ENCODE measurements around the gene CADPS. TPM values are rescaled to one million over a fixed set of nuclear protein-coding genes. Genes with fewer than 3 reads are reported as not detected.

The CADPS gene
- total and polyA plus RNA-seq, 5 donors from 2014 or later: not detected

- Histone ChIP-seq H3K27me3 (ENCODE audit: control insufficient read depth, insufficient read depth, low read length) (no peaks in the 10 kb centered on the region), H3K27ac (ENCODE audit: insufficient read depth, low read length, poor library complexity, severe bottlenecking) (no peak overlapping the region), H3K36me3 (ENCODE audit: control insufficient read depth, insufficient read depth, low read length) (no peaks in the 10 kb centered on the region), H3K9me3 (ENCODE audit: control insufficient read depth in 2 of 2, low read length in 2 of 2) (no peaks in the 10 kb centered on the region), H3K4me1 (ENCODE audit: control insufficient read depth, insufficient read depth, low read length, poor library complexity, severe bottlenecking) (no peaks in the 10 kb centered on the region), H3K4me3 (ENCODE audit: low read depth, low read length) (no peak overlapping the region)
- no peaks in the 10 kb centered on the region for H3K27me3 Mint-ChIP-seq
- DNase-seq (no peak), ATAC-seq (ENCODE audit: low read depth in 2 of 2) (no peak)
- no peaks in the 10 kb centered on the region for H3K4me1 Mint-ChIP-seq
- no peaks in the 10 kb centered on the region for H3K36me3 Mint-ChIP-seq
- no peak overlapping the region for H3K27ac Mint-ChIP-seq
- peaks cover 0 to 10% (median 3%) of the 10 kb centered on the region in 7 donors for H3K9me3 Mint-ChIP-seq
- H3K4me3 Mint-ChIP-seq: no peak overlapping the region
Measured at GRCh38 chr3:62758296-62759066, 116.7 kb downstream of the CADPS start.

DNA sequence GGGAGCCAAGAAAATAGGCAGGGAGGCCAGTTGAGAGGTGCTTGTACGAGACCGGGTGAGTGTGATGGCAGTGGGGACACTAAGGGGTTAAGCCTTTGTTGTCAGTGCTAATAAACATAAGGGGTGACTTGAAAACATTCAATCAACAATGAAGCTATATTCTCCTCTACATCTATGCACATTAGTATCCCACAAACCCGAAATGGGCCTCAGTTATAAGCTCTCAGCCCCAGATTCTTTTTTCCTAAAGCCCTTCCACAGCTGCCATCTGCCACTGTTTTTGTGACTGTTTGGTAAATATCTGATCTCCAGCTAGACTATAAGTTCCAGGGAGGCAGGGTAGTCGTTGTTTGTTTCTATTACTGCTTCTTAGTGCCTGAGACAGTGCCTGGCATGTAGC, 118.2 kb downstream of the CADPS start:
- H3K27me3 ChIP-seq (ENCODE audit: control insufficient read depth, insufficient read depth, low read length): no peaks in the 10 kb centered on the region
- Mint-ChIP-seq H3K4me1 (no peaks in the 10 kb centered on the region), H3K36me3 (no peaks in the 10 kb centered on the region), H3K27me3 (no peaks in the 10 kb centered on the region), H3K4me3 (no peak overlapping the region), H3K9me3 (peaks cover 0 to 10% (median 3%) of the 10 kb centered on the region in 7 donors), H3K27ac (no peak overlapping the region)
- no peaks in the 10 kb centered on the region for H3K4me1 ChIP-seq (ENCODE audit: control insufficient read depth, insufficient read depth, low read length, poor library complexity, severe bottlenecking)
- no peak overlapping the region for H3K4me3 ChIP-seq (ENCODE audit: low read depth, low read length)
- DNase-seq: no peak
- no peaks in the 10 kb centered on the region for H3K9me3 ChIP-seq (ENCODE audit: control insufficient read depth in 2 of 2, low read length in 2 of 2)
- no peak for ATAC-seq (ENCODE audit: low read depth in 2 of 2)
- no peak overlapping the region for H3K27ac ChIP-seq (ENCODE audit: insufficient read depth, low read length, poor library complexity, severe bottlenecking)
- H3K36me3 ChIP-seq (ENCODE audit: control insufficient read depth, insufficient read depth, low read length): no peaks in the 10 kb centered on the region

DNA sequence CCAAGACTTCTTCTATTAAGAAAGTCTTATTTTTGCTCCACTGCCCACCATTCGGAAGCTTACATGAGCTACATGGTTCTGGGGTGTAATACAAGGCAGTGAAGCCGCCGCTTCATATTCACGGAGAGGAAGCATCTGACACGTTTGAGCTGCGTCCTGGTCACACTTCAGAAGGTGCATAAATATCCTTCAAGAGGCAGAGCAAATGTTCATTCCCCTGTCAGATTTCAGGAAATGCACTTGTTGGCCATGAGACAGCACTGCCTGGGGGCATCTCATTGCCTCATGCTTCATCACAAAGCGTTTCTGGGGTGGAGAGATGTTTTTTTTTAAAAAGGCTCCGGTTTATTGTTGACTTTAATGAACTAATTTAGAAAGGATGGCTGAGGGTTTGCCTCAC, 119.9 kb downstream of the CADPS start:
- Histone ChIP-seq H3K4me1 (ENCODE audit: control insufficient read depth, insufficient read depth, low read length, poor library complexity, severe bottlenecking) (no peaks in the 10 kb centered on the region), H3K4me3 (ENCODE audit: low read depth, low read length) (no peak overlapping the region), H3K27ac (ENCODE audit: insufficient read depth, low read length, poor library complexity, severe bottlenecking) (no peak overlapping the region), H3K9me3 (ENCODE audit: control insufficient read depth in 2 of 2, low read length in 2 of 2) (no peaks in the 10 kb centered on the region), H3K36me3 (ENCODE audit: control insufficient read depth, insufficient read depth, low read length) (no peaks in the 10 kb centered on the region), H3K27me3 (ENCODE audit: control insufficient read depth, insufficient read depth, low read length) (no peaks in the 10 kb centered on the region)
- no peak overlapping the region for H3K27ac Mint-ChIP-seq
- no peaks in the 10 kb centered on the region for H3K27me3 Mint-ChIP-seq
- H3K36me3 Mint-ChIP-seq: no peaks in the 10 kb centered on the region
- no peak for DNase-seq
- peaks cover 0 to 10% (median 4%) of the 10 kb centered on the region in 7 donors for H3K9me3 Mint-ChIP-seq
- no peaks in the 10 kb centered on the region for H3K4me1 Mint-ChIP-seq
- ATAC-seq (ENCODE audit: low read depth in 2 of 2): no peak
- H3K4me3 Mint-ChIP-seq: no peak overlapping the region

GRCh38 chr3:62749657-62750056, 125.6 kb downstream of the CADPS start:
- no peaks in the 10 kb centered on the region for H3K36me3 ChIP-seq (ENCODE audit: control insufficient read depth, insufficient read depth, low read length)
- Mint-ChIP-seq H3K27me3 (no peaks in the 10 kb centered on the region), H3K4me3 (no peak overlapping the region), H3K4me1 (no peaks in the 10 kb centered on the region), H3K36me3 (no peaks in the 10 kb centered on the region), H3K27ac (no peak overlapping the region), H3K9me3 (peaks cover 0 to 4% (median 2%) of the 10 kb centered on the region in 7 donors)
- H3K9me3 ChIP-seq (ENCODE audit: control insufficient read depth in 2 of 2, low read length in 2 of 2): no peaks in the 10 kb centered on the region
- H3K4me3 ChIP-seq (ENCODE audit: low read depth, low read length): no peak overlapping the region
- H3K4me1 ChIP-seq (ENCODE audit: control insufficient read depth, insufficient read depth, low read length, poor library complexity, severe bottlenecking): no peaks in the 10 kb centered on the region
- no peak for DNase-seq
- no peaks in the 10 kb centered on the region for H3K27me3 ChIP-seq (ENCODE audit: control insufficient read depth, insufficient read depth, low read length)
- ATAC-seq (ENCODE audit: low read depth in 2 of 2): no peak
- H3K27ac ChIP-seq (ENCODE audit: insufficient read depth, low read length, poor library complexity, severe bottlenecking): no peak overlapping the region

GRCh38 chr3:62749130-62749529, 126.1 kb downstream of the CADPS start:
- Histone ChIP-seq H3K4me3 (ENCODE audit: low read depth, low read length) (no peak overlapping the region), H3K27me3 (ENCODE audit: control insufficient read depth, insufficient read depth, low read length) (no peaks in the 10 kb centered on the region), H3K36me3 (ENCODE audit: control insufficient read depth, insufficient read depth, low read length) (no peaks in the 10 kb centered on the region), H3K4me1 (ENCODE audit: control insufficient read depth, insufficient read depth, low read length, poor library complexity, severe bottlenecking) (no peaks in the 10 kb centered on the region), H3K9me3 (ENCODE audit: control insufficient read depth in 2 of 2, low read length in 2 of 2) (no peaks in the 10 kb centered on the region), H3K27ac (ENCODE audit: insufficient read depth, low read length, poor library complexity, severe bottlenecking) (no peak overlapping the region)
- H3K27me3 Mint-ChIP-seq: no peaks in the 10 kb centered on the region
- no peaks in the 10 kb centered on the region for H3K4me1 Mint-ChIP-seq
- no peaks in the 10 kb centered on the region for H3K36me3 Mint-ChIP-seq
- ATAC-seq (ENCODE audit: low read depth in 2 of 2) (no peak), DNase-seq (no peak)
- no peak overlapping the region for H3K4me3 Mint-ChIP-seq
- no peak overlapping the region for H3K27ac Mint-ChIP-seq
- H3K9me3 Mint-ChIP-seq: peaks cover 0 to 4% (median 2%) of the 10 kb centered on the region in 7 donors

DNA sequence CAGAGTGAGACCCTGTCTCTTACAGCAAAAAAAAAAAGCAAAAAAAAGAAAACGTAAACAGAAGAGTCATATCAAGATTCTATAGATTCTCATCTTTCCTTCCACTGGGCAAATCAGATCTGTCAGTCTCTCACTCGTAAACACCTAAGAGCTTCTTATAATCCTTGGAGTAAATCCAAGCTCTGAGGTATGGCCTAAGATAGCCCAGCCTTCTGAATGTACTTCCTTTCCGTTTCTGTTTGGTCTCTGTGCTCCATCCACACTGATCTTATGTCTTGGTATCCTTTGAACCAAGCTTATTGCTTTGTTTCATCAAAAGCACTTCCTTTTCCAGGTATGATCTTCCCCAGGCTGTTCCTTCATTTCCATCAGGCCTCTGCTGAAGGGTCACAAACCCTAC, 137.8 kb downstream of the CADPS start:
- H3K27ac Mint-ChIP-seq: no peak overlapping the region

DNA sequence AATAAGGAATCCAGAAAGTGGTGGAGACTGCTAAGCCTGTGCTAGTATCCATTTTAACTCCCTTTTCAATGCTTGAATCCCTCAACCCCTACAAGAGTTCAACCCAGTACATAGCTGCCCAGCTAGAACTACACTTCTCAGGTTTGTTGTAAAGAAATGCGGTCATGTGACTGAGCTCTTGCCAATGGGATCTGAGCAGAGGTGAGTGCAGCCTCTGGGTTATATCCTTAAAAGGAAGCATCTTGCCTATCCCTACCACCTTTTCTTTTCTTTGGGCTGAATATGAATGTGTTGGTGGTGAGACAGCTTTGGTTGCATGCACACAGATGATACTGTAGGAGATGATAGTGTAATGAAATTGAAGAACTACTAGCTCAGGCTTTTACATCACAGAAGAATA, 139.7 kb downstream of the CADPS start:
- Histone ChIP-seq H3K4me3 (ENCODE audit: low read depth, low read length) (no peak overlapping the region), H3K27ac (ENCODE audit: insufficient read depth, low read length, poor library complexity, severe bottlenecking) (no peak overlapping the region), H3K9me3 (ENCODE audit: control insufficient read depth in 2 of 2, low read length in 2 of 2) (no peaks in the 10 kb centered on the region), H3K4me1 (ENCODE audit: control insufficient read depth, insufficient read depth, low read length, poor library complexity, severe bottlenecking) (no peaks in the 10 kb centered on the region), H3K27me3 (ENCODE audit: control insufficient read depth, insufficient read depth, low read length) (no peaks in the 10 kb centered on the region), H3K36me3 (ENCODE audit: control insufficient read depth, insufficient read depth, low read length) (no peaks in the 10 kb centered on the region)
- H3K36me3 Mint-ChIP-seq: no peaks in the 10 kb centered on the region
- peaks cover 5% of the 10 kb centered on the region for H3K27me3 Mint-ChIP-seq
- DNase-seq: no peak
- H3K9me3 Mint-ChIP-seq: peaks cover 0 to 6% (median 4%) of the 10 kb centered on the region in 7 donors
- no peak for ATAC-seq (ENCODE audit: low read depth in 2 of 2)
- H3K4me1 Mint-ChIP-seq: no peaks in the 10 kb centered on the region
- H3K4me3 Mint-ChIP-seq: no peak overlapping the region
- H3K27ac Mint-ChIP-seq: no peak overlapping the region

More for the DNA sequence above, 137.8 kb downstream of the CADPS start:
- Histone ChIP-seq H3K9me3 (ENCODE audit: control insufficient read depth in 2 of 2, low read length in 2 of 2) (no peaks in the 10 kb centered on the region), H3K36me3 (ENCODE audit: control insufficient read depth, insufficient read depth, low read length) (no peaks in the 10 kb centered on the region), H3K4me1 (ENCODE audit: control insufficient read depth, insufficient read depth, low read length, poor library complexity, severe bottlenecking) (no peaks in the 10 kb centered on the region), H3K4me3 (ENCODE audit: low read depth, low read length) (no peak overlapping the region), H3K27ac (ENCODE audit: insufficient read depth, low read length, poor library complexity, severe bottlenecking) (no peak overlapping the region), H3K27me3 (ENCODE audit: control insufficient read depth, insufficient read depth, low read length) (no peaks in the 10 kb centered on the region)
- DNase-seq: no peak
- Mint-ChIP-seq H3K4me1 (no peaks in the 10 kb centered on the region), H3K9me3 (peaks cover 0 to 6% (median 4%) of the 10 kb centered on the region in 7 donors), H3K4me3 (no peak overlapping the region), H3K27me3 (no peaks in the 10 kb centered on the region), H3K36me3 (no peaks in the 10 kb centered on the region)
- no peak for ATAC-seq (ENCODE audit: low read depth in 2 of 2)

Data from CD4-positive, CD25-positive, alpha-beta regulatory T cell (primary cell).